ENCODE data around the gene TP53. TPM values are rescaled to one million over a fixed set of nuclear protein-coding genes. Genes with fewer than 3 reads are reported as not detected.
A peak's percentile ranks its signal among the peaks of the same experiment; 100 is the strongest.

TP53 gene
- total RNA-seq, 1 experiment from 2014 or later = 129 TPM

- Histone ChIP-seq H3K4me1 (ENCODE audit: control insufficient read depth, insufficient read depth, low read length) (no peaks in the 10 kb centered on the region), H3K36me3 (ENCODE audit: control insufficient read depth, insufficient read depth, low read length) (no peaks in the 10 kb centered on the region), H3K27me3 (ENCODE audit: control insufficient read depth, insufficient read depth, low read length) (peaks cover 2% of the 10 kb centered on the region; the same call in 1 of the 2 replicates), H3K9me3 (ENCODE audit: control insufficient read depth, insufficient read depth, low read depth, low read length) (no peaks in the 10 kb centered on the region), H3K27ac (ENCODE audit: low read length) (no peak overlapping the region), H3K4me3 (ENCODE audit: low read depth in 2 of 2, low read length in 2 of 2) (peak overlapping the region in 1 of 2 experiments; percentile 26; a peak in 2 of 4 replicates)
- POLR2A ChIA-PET = interaction anchor here (0.7 kb wide), 1 partner anchor 310 kb away, joined by 3 read pairs; no protein-coding TSS in a partner anchor
- in situ Hi-C loops (cut with HindIII; ENCODE audit: low pct_unique_long_range_greater_than_20kb, low sequenced_read_pairs) = no loop called here
- DNase-seq (ENCODE audit: low read depth, low spot score) (no peak), ATAC-seq (no peak)
- CTCF ChIA-PET = interaction anchor here (1.2 kb wide), 1 partner anchor 36 kb away, joined by 3 read pairs; the partner anchor contains the start of gene TP53
- no TSS peak for BruUV-seq (replicated peaks)
- intact Hi-C loops (cut with micrococcal nuclease; ENCODE audit: unreplicated experiment) = no loop called here
- TF ChIP-seq SIN3A (IDR thresholded peaks at IDR 0.05; ENCODE audit: borderline replicate concordance, insufficient read depth, low read depth, low read length) (no peak), REST (IDR thresholded peaks at IDR 0.05; ENCODE audit: insufficient read depth in 1 of 2, low read depth in 2 of 2, low read length in 1 of 2) (no peak), POLR2AphosphoS5 (IDR thresholded peaks at IDR 0.05; ENCODE audit: low read depth, low read length) (no peak), CTCF (IDR thresholded peaks at IDR 0.05) (no peak), TCF7L2 (IDR thresholded peaks at IDR 0.05; ENCODE audit: low read depth, low read length) (no peak)
Measured at GRCh38 chr17:7651665-7652387, 35.5 kb downstream of the TP53 start.

GRCh38 chr17:7651097-7651664, 36.1 kb downstream of the TP53 start:
- peaks cover 2% of the 10 kb centered on the region; the same call in 1 of the 2 replicates for H3K27me3 ChIP-seq (ENCODE audit: control insufficient read depth, insufficient read depth, low read length)
- no peaks in the 10 kb centered on the region for H3K4me1 ChIP-seq (ENCODE audit: control insufficient read depth, insufficient read depth, low read length)
- H3K9me3 ChIP-seq (ENCODE audit: control insufficient read depth, insufficient read depth, low read depth, low read length) = no peaks in the 10 kb centered on the region
- TF ChIP-seq SIN3A (IDR thresholded peaks at IDR 0.05; ENCODE audit: borderline replicate concordance, insufficient read depth, low read depth, low read length) = no peak
- TF ChIP-seq TCF7L2 (IDR thresholded peaks at IDR 0.05; ENCODE audit: low read depth, low read length) = no peak
- no peak for TF ChIP-seq REST (IDR thresholded peaks at IDR 0.05; ENCODE audit: insufficient read depth in 1 of 2, low read depth in 2 of 2, low read length in 1 of 2)
- no peak for TF ChIP-seq CTCF (IDR thresholded peaks at IDR 0.05)
- no peak for TF ChIP-seq POLR2AphosphoS5 (IDR thresholded peaks at IDR 0.05; ENCODE audit: low read depth, low read length)
- ATAC-seq = no peak
- H3K27ac ChIP-seq (ENCODE audit: low read length) = no peak overlapping the region
- DNase-seq (ENCODE audit: low read depth, low spot score) = no peak
- no TSS peak for BruUV-seq (replicated peaks)
- peak overlapping the region; percentile 26 to 47 for H3K4me3 ChIP-seq (ENCODE audit: low read depth in 2 of 2, low read length in 2 of 2)
- POLR2A ChIA-PET = interaction anchor here (0.7 kb wide), 3 partner anchors 12 to 309 kb away, joined by 3 to 6 read pairs (median 3); no protein-coding TSS in a partner anchor
- CTCF ChIA-PET = interaction anchor here (1.2 kb wide), 1 partner anchor 36 kb away, joined by 3 read pairs; the partner anchor contains the start of gene TP53
- H3K36me3 ChIP-seq (ENCODE audit: control insufficient read depth, insufficient read depth, low read length) = no peaks in the 10 kb centered on the region
- in situ Hi-C loops (cut with HindIII; ENCODE audit: low pct_unique_long_range_greater_than_20kb, low sequenced_read_pairs) (no loop called here), intact Hi-C loops (cut with micrococcal nuclease; ENCODE audit: unreplicated experiment) (no loop called here)
